Measurements from ENCODE around the gene ARHGAP12.
A peak's percentile ranks its signal among the peaks of the same experiment; 100 is the strongest.

ARHGAP12 gene

GRCh38 chr10:31927884-31928548, 615 bp downstream of the ARHGAP12 start:
- H3K4me2 ChIP-seq (ENCODE audit: low read depth, low read length, poor library complexity, severe bottlenecking) = peak overlapping the region; percentile 86
- H3K4me3 ChIP-seq (ENCODE audit: insufficient read depth, low read length, poor library complexity, severe bottlenecking) = peak overlapping the region; percentile 80
- peak overlapping the region; percentile 76 for H3K9ac ChIP-seq (ENCODE audit: low read length)
- H3K9me3 ChIP-seq (ENCODE audit: insufficient read depth, low read length) = no peaks in the 10 kb centered on the region
- H3K36me3 ChIP-seq (ENCODE audit: low read length) = no peaks in the 10 kb centered on the region
- peaks cover 37% of the 10 kb centered on the region for H3K79me2 ChIP-seq (ENCODE audit: insufficient read depth, low read length)
- H4K20me1 ChIP-seq (ENCODE audit: low read depth, low read length) = peaks cover 22% of the 10 kb centered on the region; the same call in 1 of the 2 replicates
- H3K27me3 ChIP-seq (ENCODE audit: low read length) = no peaks in the 10 kb centered on the region
- no peaks in the 10 kb centered on the region for H3K9me2 ChIP-seq (replicated peaks; ENCODE audit: insufficient read depth, low read length)
- 0 out of 2 replicates have a peak overlapping the region, but pooled peaks have one; percentile 44 for H3K27ac ChIP-seq (ENCODE audit: low read depth, low read length)
- H2AFZ ChIP-seq (ENCODE audit: low read depth, low read length, severe bottlenecking) = peak overlapping the region; percentile 40
- H3F3A ChIP-seq (ENCODE audit: insufficient read depth) = peaks cover 16% of the 10 kb centered on the region; the same call in 1 of the 2 replicates
- TF ChIP-seq CTCF (IDR thresholded peaks at IDR 0.05; ENCODE audit: insufficient read depth, low read length, poor library complexity, severe bottlenecking) = no peak
- TF ChIP-seq EZH2phosphoT487 (conservative IDR thresholded peaks at IDR 0.05; ENCODE audit: low read length) = no peak

GRCh38 chr10:31927565-31927883, 1.1 kb downstream of the ARHGAP12 start:
- Histone ChIP-seq H3K27me3 (ENCODE audit: low read length) (no peaks in the 10 kb centered on the region), H4K20me1 (ENCODE audit: low read depth, low read length) (peaks cover 22% of the 10 kb centered on the region; the same call in 1 of the 2 replicates), H3K9me3 (ENCODE audit: insufficient read depth, low read length) (no peaks in the 10 kb centered on the region), H3F3A (ENCODE audit: insufficient read depth) (peaks cover 16% of the 10 kb centered on the region; the same call in 1 of the 2 replicates), H3K4me3 (ENCODE audit: insufficient read depth, low read length, poor library complexity, severe bottlenecking) (peak overlapping the region; percentile 80), H3K27ac (ENCODE audit: low read depth, low read length) (no peak overlapping the region), H3K36me3 (ENCODE audit: low read length) (no peaks in the 10 kb centered on the region), H3K9ac (ENCODE audit: low read length) (peak overlapping the region; percentile 76), H3K9me2 (replicated peaks; ENCODE audit: insufficient read depth, low read length) (no peaks in the 10 kb centered on the region), H2AFZ (ENCODE audit: low read depth, low read length, severe bottlenecking) (peak overlapping the region; percentile 40), H3K79me2 (ENCODE audit: insufficient read depth, low read length) (peaks cover 38% of the 10 kb centered on the region), H3K4me2 (ENCODE audit: low read depth, low read length, poor library complexity, severe bottlenecking) (peak overlapping the region; percentile 86)
- TF ChIP-seq EZH2phosphoT487 (conservative IDR thresholded peaks at IDR 0.05; ENCODE audit: low read length) = no peak
- no peak for TF ChIP-seq CTCF (IDR thresholded peaks at IDR 0.05; ENCODE audit: insufficient read depth, low read length, poor library complexity, severe bottlenecking)

GRCh38 chr10:31926765-31927564, 1.7 kb downstream of the ARHGAP12 start:
- H3K27ac ChIP-seq (ENCODE audit: low read depth, low read length) = no peak overlapping the region
- no peaks in the 10 kb centered on the region for H3K36me3 ChIP-seq (ENCODE audit: low read length)
- H3K9me2 ChIP-seq (replicated peaks; ENCODE audit: insufficient read depth, low read length) = no peaks in the 10 kb centered on the region
- H3K9me3 ChIP-seq (ENCODE audit: insufficient read depth, low read length) = no peaks in the 10 kb centered on the region
- TF ChIP-seq EZH2phosphoT487 (conservative IDR thresholded peaks at IDR 0.05; ENCODE audit: low read length) (no peak), CTCF (IDR thresholded peaks at IDR 0.05; ENCODE audit: insufficient read depth, low read length, poor library complexity, severe bottlenecking) (no peak)
- no peak overlapping the region for H2AFZ ChIP-seq (ENCODE audit: low read depth, low read length, severe bottlenecking)
- peaks cover 43% of the 10 kb centered on the region for H3K79me2 ChIP-seq (ENCODE audit: insufficient read depth, low read length)
- H3F3A ChIP-seq (ENCODE audit: insufficient read depth) = peaks cover 16% of the 10 kb centered on the region; the same call in 1 of the 2 replicates
- peak overlapping the region; percentile 86 for H3K4me2 ChIP-seq (ENCODE audit: low read depth, low read length, poor library complexity, severe bottlenecking)
- H3K4me3 ChIP-seq (ENCODE audit: insufficient read depth, low read length, poor library complexity, severe bottlenecking) = peak overlapping the region; percentile 80
- no peaks in the 10 kb centered on the region for H3K27me3 ChIP-seq (ENCODE audit: low read length)
- peak overlapping the region; percentile 76; the same call in 1 of the 2 replicates for H3K9ac ChIP-seq (ENCODE audit: low read length)
- H4K20me1 ChIP-seq (ENCODE audit: low read depth, low read length) = peaks cover 22% of the 10 kb centered on the region; the same call in 1 of the 2 replicates

All from SU-DHL-6 (cell line).